PFSK-1 (cell line): ENCODE measurements around the gene XIRP2.

Experiments
- POLR2AphosphoS5 ChIP-seq: IDR thresholded peaks from 2 replicates; pipeline ENCODE4 v1.6.1; 2012; ENCODE audit warnings: low read depth, mild to moderate bottlenecking, control low read depth, low read length, moderate library complexity
- SIN3A ChIP-seq: IDR thresholded peaks from 2 replicates; pipeline ENCODE4 v1.6.1; 2012; ENCODE audit warnings: mild to moderate bottlenecking, low read length, moderate library complexity, borderline replicate concordance; ENCODE audit not compliant: insufficient read depth
- TF ChIP-seq, protein P1 (sequence below), 2 experiments: IDR thresholded peaks; 2 replicates each; pipeline versions ENCODE4 v1.6.1 to v1.8.0; 2011 to 2012; ENCODE audit warnings: low read depth in 2 of 2, low read length in 2 of 2, control low read depth in 1 of 2, inconsistent platforms in 1 of 2, mild to moderate bottlenecking in 1 of 2, moderate library complexity in 1 of 2; ENCODE audit not compliant: insufficient read depth in 1 of 2

DNA sequence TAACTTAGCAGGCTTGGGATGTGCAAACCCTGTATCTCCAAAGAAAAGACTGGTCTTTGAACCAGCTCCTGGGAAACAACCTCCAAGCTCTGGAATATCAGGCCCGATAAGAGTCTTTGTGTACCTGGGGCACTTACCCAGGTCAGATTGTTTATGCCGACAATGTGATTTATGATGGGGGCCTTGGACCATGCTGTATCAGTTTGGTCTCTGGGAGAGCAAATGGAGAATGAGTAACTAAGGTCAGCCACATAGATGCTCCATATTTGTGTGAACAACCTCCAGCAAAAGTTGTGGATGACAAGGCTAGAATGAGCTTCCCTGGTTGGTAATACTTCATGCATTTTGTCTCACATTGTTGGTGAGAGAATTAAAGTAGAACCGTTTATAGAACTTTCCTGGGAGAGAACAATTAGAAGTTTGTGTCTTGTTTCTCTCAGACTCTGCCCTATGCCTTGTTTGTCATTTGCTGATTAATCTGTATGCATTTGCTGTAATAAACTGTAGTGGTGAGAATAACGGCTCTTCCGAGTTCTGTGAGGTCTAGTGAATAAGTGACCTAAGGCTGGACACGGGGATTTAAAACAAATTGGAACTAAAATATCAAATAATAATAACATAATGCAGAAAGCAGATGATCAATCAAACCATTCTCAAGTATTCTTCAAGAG, 259.1 kb downstream of the XIRP2 start:
- TF ChIP-seq SIN3A (no peak), POLR2AphosphoS5 (no peak)
- TF ChIP-seq, protein P1, sequence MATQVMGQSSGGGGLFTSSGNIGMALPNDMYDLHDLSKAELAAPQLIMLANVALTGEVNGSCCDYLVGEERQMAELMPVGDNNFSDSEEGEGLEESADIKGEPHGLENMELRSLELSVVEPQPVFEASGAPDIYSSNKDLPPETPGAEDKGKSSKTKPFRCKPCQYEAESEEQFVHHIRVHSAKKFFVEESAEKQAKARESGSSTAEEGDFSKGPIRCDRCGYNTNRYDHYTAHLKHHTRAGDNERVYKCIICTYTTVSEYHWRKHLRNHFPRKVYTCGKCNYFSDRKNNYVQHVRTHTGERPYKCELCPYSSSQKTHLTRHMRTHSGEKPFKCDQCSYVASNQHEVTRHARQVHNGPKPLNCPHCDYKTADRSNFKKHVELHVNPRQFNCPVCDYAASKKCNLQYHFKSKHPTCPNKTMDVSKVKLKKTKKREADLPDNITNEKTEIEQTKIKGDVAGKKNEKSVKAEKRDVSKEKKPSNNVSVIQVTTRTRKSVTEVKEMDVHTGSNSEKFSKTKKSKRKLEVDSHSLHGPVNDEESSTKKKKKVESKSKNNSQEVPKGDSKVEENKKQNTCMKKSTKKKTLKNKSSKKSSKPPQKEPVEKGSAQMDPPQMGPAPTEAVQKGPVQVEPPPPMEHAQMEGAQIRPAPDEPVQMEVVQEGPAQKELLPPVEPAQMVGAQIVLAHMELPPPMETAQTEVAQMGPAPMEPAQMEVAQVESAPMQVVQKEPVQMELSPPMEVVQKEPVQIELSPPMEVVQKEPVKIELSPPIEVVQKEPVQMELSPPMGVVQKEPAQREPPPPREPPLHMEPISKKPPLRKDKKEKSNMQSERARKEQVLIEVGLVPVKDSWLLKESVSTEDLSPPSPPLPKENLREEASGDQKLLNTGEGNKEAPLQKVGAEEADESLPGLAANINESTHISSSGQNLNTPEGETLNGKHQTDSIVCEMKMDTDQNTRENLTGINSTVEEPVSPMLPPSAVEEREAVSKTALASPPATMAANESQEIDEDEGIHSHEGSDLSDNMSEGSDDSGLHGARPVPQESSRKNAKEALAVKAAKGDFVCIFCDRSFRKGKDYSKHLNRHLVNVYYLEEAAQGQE (IDR thresholded peaks at IDR 0.05; ENCODE audit: insufficient read depth in 1 of 2, low read depth in 2 of 2, low read length in 2 of 2): no peak
